HepG2 (cell line): ENCODE results near the gene KLC4. TPM values are rescaled to one million over a fixed set of nuclear protein-coding genes. Genes with fewer than 3 reads are reported as not detected.

Experiments
- ASH2L ChIP-seq: fragments of 300-600, 200-600 bp; sonication (generic); IDR thresholded peaks from 2 replicates; pipeline ENCODE4 v1.7.0; 2017; ENCODE audit warnings: low read depth, mild to moderate bottlenecking, moderate library complexity, mixed read lengths, low read length; ENCODE audit not compliant: insufficient read length
- MZF1 ChIP-seq: sonication (generic); formaldehyde crosslinking; IDR thresholded peaks from 2 replicates; pipeline ENCODE4 v1.8.1; 2023; ENCODE audit warnings: mild to moderate bottlenecking, missing genetic modification reagents, borderline replicate concordance
- RORA ChIP-seq: sonication (generic); formaldehyde crosslinking; IDR thresholded peaks from 2 replicates; pipeline ENCODE4 v1.5.0; 2020; ENCODE audit warnings: mild to moderate bottlenecking, missing genetic modification reagents, moderate library complexity
- TERF1 ChIP-seq: sonication (generic); formaldehyde crosslinking; IDR thresholded peaks from 2 replicates; pipeline ENCODE4 v1.8.0; 2022; ENCODE audit warnings: mild to moderate bottlenecking, missing genetic modification reagents, moderate library complexity
- ZBTB40 ChIP-seq, 2 experiments: fragments of 450-650 bp in 1 of 2; sonication (generic) in 1 of 2; formaldehyde crosslinking in 1 of 2; IDR thresholded peaks; 2 replicates each; pipeline versions ENCODE4 v1.6.1 to v1.8.0; 2016 to 2022; ENCODE audit warnings: antibody characterized with exemption in 1 of 2, mild to moderate bottlenecking in 1 of 2, missing genetic modification reagents in 1 of 2
- ZNF124 ChIP-seq: sonication (generic); formaldehyde crosslinking; IDR thresholded peaks from 2 replicates; pipeline ENCODE4 v1.4.0; 2020; ENCODE audit warnings: missing genetic modification reagents
- ZNF160 ChIP-seq: sonication (generic); formaldehyde crosslinking; IDR thresholded peaks from 2 replicates; pipeline ENCODE4 v1.8.0; 2022; ENCODE audit warnings: mild to moderate bottlenecking, inconsistent platforms, missing genetic modification reagents
- ZNF317 ChIP-seq: sonication (generic); formaldehyde crosslinking; IDR thresholded peaks from 2 replicates; pipeline ENCODE4 v1.5.0; 2020; ENCODE audit warnings: mild to moderate bottlenecking, missing genetic modification reagents
- ZNF350 ChIP-seq: sonication (generic); formaldehyde crosslinking; IDR thresholded peaks from 2 replicates; pipeline ENCODE4 v1.4.0; 2020; ENCODE audit warnings: mild to moderate bottlenecking, low read depth, missing genetic modification reagents, borderline replicate concordance
- ZNF432 ChIP-seq: sonication (generic); formaldehyde crosslinking; IDR thresholded peaks from 2 replicates; pipeline ENCODE4 v1.5.0; 2020; ENCODE audit warnings: missing genetic modification reagents, mild to moderate bottlenecking, borderline replicate concordance
- ZNF607 ChIP-seq: sonication (generic); formaldehyde crosslinking; IDR thresholded peaks from 2 replicates; pipeline ENCODE4 v1.5.1; 2020; ENCODE audit warnings: missing genetic modification reagents, mild to moderate bottlenecking, borderline replicate concordance
- ZSCAN31 ChIP-seq: sonication (generic); formaldehyde crosslinking; IDR thresholded peaks from 2 replicates; pipeline ENCODE4 v1.5.0; 2020; ENCODE audit warnings: low read depth, mild to moderate bottlenecking, missing genetic modification reagents
- polyA plus RNA-seq, 8 experiments: library from polyadenylated mRNA; depleted of rRNA in 3 of 8; stranded (reverse) in 7 of 8; unstranded in 1 of 8; fragments of >200 nt; fragmentation: Illumina TruSeq in 4 of 8; extraction: Trizol in 4 of 8; gene quantifications; 2 replicates each; pipeline versions ENCODE4 v1.2.1 to v1.2.3, GENCODE V29; 2011 to 2016; ENCODE audit warnings: low read depth in 4 of 8, missing spikeins in 1 of 8, mixed read lengths in 1 of 8; ENCODE audit not compliant: insufficient read depth in 1 of 8
- total RNA-seq, 5 experiments: library from RNA; depleted of rRNA; stranded (reverse); fragments of >200 nt; fragmentation: Illumina TruSeq; extraction: Trizol; gene quantifications; 2 replicates each; pipeline ENCODE4 v1.2.3, GENCODE V29; 2016; ENCODE audit warnings: low read depth in 1 of 5
- TF ChIP-seq, protein P1 (sequence below): sonication (generic); formaldehyde crosslinking; IDR thresholded peaks from 2 replicates; pipeline ENCODE4 v1.4.0; 2020; ENCODE audit warnings: mild to moderate bottlenecking, missing genetic modification reagents
- TF ChIP-seq, protein P2 (sequence below): sonication (generic); formaldehyde crosslinking; IDR thresholded peaks from 2 replicates; pipeline ENCODE4 v1.8.0; 2022; ENCODE audit warnings: missing genetic modification reagents, mild to moderate bottlenecking, inconsistent platforms, borderline replicate concordance

KLC4 gene
- total and polyA plus RNA-seq, 2 of the 13 experiments (the other 11 are each of a cell fraction or from before 2014, with no cell fraction given) = 45.4 to 70.4 TPM

- TF ChIP-seq ZBTB40 (IDR thresholded peaks at IDR 0.05) (no peak), ZBTB40 (CRISPR knock-in tag; IDR thresholded peaks at IDR 0.05) (peak; percentile 61), ZNF607 (CRISPR knock-in tag) (peak; percentile 65; the same call in 1 of the 2 replicates), ZNF350 (no peak; the same call in 1 of the 2 replicates), ASH2L (peak; percentile 71), ZNF432 (no peak), MZF1 (CRISPR knock-in tag) (0 out of 2 replicates have a peak, but pooled peaks have one; percentile 30), ZNF317 (CRISPR knock-in tag) (peak; percentile 46), ZNF160 (peak; percentile 32; the same call in 1 of the 2 replicates), RORA (CRISPR knock-in tag) (no peak), ZNF124 (CRISPR knock-in tag) (peak; percentile 31; the same call in 1 of the 2 replicates), ZSCAN31 (no peak; the same call in 1 of the 2 replicates), TERF1 (no peak)
- TF ChIP-seq, protein P1, sequence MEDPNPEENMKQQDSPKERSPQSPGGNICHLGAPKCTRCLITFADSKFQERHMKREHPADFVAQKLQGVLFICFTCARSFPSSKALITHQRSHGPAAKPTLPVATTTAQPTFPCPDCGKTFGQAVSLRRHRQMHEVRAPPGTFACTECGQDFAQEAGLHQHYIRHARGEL = no peak
- TF ChIP-seq, protein P2, sequence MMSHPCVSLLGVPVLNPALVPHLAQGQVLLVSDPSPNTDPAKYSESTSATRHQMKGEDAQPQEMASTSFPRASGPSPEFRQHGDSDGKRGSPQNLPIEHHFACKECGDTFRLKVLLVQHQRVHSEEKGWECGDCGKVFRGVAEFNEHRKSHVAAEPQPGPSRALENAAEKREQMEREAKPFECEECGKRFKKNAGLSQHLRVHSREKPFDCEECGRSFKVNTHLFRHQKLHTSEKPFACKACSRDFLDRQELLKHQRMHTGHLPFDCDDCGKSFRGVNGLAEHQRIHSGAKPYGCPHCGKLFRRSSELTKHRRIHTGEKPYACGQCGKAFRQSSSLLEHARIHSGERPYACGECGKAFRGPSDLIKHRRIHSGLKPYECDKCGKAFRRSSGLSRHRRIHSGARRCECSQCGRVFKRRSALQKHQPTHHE (CRISPR knock-in tag) = peak; percentile 23; the same call in 1 of the 2 replicates
Measured at GRCh38 chr6:43059168-43060033, at the start of gene KLC4, which contains the start of gene MRPL2 (continued).
